HepG2 (cell line): ENCODE results near the gene TJAP1. TPM values are rescaled to one million over a fixed set of nuclear protein-coding genes. Genes with fewer than 3 reads are reported as not detected.

Source experiments
- ATAC-seq: fragments of 200-7000 bp; cut with Tn5 transposase; 3 replicates; pipeline ENCODE4 v1.9.1; 2020; ENCODE audit warnings: mild to moderate bottlenecking, moderate library complexity
- BruUV-seq: library from RNA; stranded (reverse); fragments of 400-500 nt; replicated peaks from 2 replicates; lab custom pipeline; 2021; lab: Mats Ljungman, UMichigan
- CTCF ChIA-PET: fragments of 300-600 bp; formaldehyde crosslinking; extraction: SDS; loops from one replicate; lab custom pipeline; 2021; ENCODE audit warnings: low total read pairs, inconsistent platforms, low intra/inter-chr PET ratio; lab: Yijun Ruan, JAX
- POLR2A ChIA-PET: fragments of 350-600 bp; sonication (Branson Sonifier 250); formaldehyde crosslinking; loops from one replicate; lab custom pipeline; 2020; ENCODE audit warnings: antibody characterized with exemption, inconsistent platforms; lab: Yijun Ruan, JAX
- DNase-seq: peaks from one replicate; pipeline ENCODE4 v3.0.0-alpha.2; 2015; ENCODE audit warnings: low spot score
- FAIRE-seq: peaks from 3 replicates; lab custom pipeline; 2011; peaks lifted over from hg19 to GRCh38; lab: Jason Lieb, UNC
- H2AFZ ChIP-seq: one replicate; pipeline ENCODE4 v1.6.1; 2011; ENCODE audit warnings: low read length, inconsistent platforms
- H3K27ac ChIP-seq: fragments of 300-600 bp; 3 replicates; pipeline ENCODE4 v1.8.0; 2011; ENCODE audit warnings: mixed run types, mild to moderate bottlenecking, mixed read lengths, low read length, inconsistent platforms; ENCODE audit not compliant: insufficient read depth; ENCODE audit errors: extremely low read length
- H3K27me3 ChIP-seq, 2 experiments: fragments of 200-600 bp in 1 of 2; 2 replicates in 1 of 2; 3 replicates in 1 of 2; pipeline versions ENCODE4 v1.6.0 to v1.8.0; 2011; ENCODE audit warnings: low read length in 2 of 2, mild to moderate bottlenecking in 2 of 2, moderate library complexity in 2 of 2, inconsistent platforms in 1 of 2; ENCODE audit not compliant: insufficient read depth in 2 of 2, control insufficient read depth in 1 of 2
- H3K36me3 ChIP-seq, 2 experiments: fragments of 200-600 bp in 1 of 2; replicated peaks in 1 of 2; 2 replicates in 1 of 2; 3 replicates in 1 of 2; pipeline versions ENCODE4 v1.5.1 to v1.8.0; 2011; ENCODE audit warnings: low read length in 2 of 2, inconsistent platforms in 1 of 2; ENCODE audit not compliant: insufficient read depth in 2 of 2, control insufficient read depth in 1 of 2
- H3K4me1 ChIP-seq: 2 replicates; pipeline ENCODE4 v1.5.1; 2012; ENCODE audit warnings: low read length, inconsistent platforms; ENCODE audit not compliant: insufficient read depth
- H3K4me2 ChIP-seq: 2 replicates; pipeline ENCODE4 v1.6.0; 2011; ENCODE audit warnings: low read depth, low read length, inconsistent platforms
- H3K4me3 ChIP-seq, 3 experiments: fragments of 200-600 bp in 1 of 3; sonication (generic), shearing (Covaris generic) in 1 of 3; replicated peaks in 1 of 3; 2 replicates each; pipeline ENCODE4 v1.5.1; 2011 to 2016; ENCODE audit warnings: low read length in 3 of 3, inconsistent platforms in 2 of 3, low read depth in 2 of 3, mild to moderate bottlenecking in 2 of 3, control low read depth in 1 of 3, mixed read lengths in 1 of 3; ENCODE audit not compliant: insufficient read depth in 1 of 3
- H3K79me2 ChIP-seq: one replicate; pipeline ENCODE4 v1.6.1; 2011; ENCODE audit warnings: low read length, inconsistent platforms; ENCODE audit not compliant: insufficient read depth
- H3K9ac ChIP-seq: 2 replicates; pipeline ENCODE4 v1.6.0; 2011; ENCODE audit warnings: mild to moderate bottlenecking, low read depth, low read length, inconsistent platforms; ENCODE audit not compliant: insufficient read depth
- H3K9me3 ChIP-seq: 2 replicates; pipeline ENCODE4 v1.5.1; 2012; ENCODE audit warnings: mild to moderate bottlenecking, low read length
- H4K20me1 ChIP-seq: 2 replicates; pipeline ENCODE4 v1.6.0; 2011; ENCODE audit warnings: inconsistent platforms, mild to moderate bottlenecking, low read length, moderate library complexity; ENCODE audit not compliant: insufficient read depth
- ARNTL ChIP-seq: sonication (generic); formaldehyde crosslinking; IDR thresholded peaks from 2 replicates; pipeline ENCODE4 v1.4.0; 2020; ENCODE audit warnings: mild to moderate bottlenecking, missing genetic modification reagents
- HNF4G ChIP-seq, 2 experiments: sonication (generic) in 1 of 2; formaldehyde crosslinking in 1 of 2; IDR thresholded peaks; 2 replicates each; pipeline versions ENCODE4 v1.4.0 to v1.6.1; 2011 to 2020; ENCODE audit warnings: borderline replicate concordance in 2 of 2, low read depth in 2 of 2, mild to moderate bottlenecking in 2 of 2, low read length in 1 of 2, missing genetic modification reagents in 1 of 2, moderate library complexity in 1 of 2
- PCBP1 ChIP-seq: fragments of 200-400 bp; formaldehyde crosslinking; IDR thresholded peaks from 2 replicates; pipeline ENCODE4 v1.6.1; 2017; ENCODE audit warnings: mild to moderate bottlenecking, low read depth, low read length, borderline replicate concordance
- TCF12 ChIP-seq, 2 experiments: fragments of 450-650 bp in 1 of 2; sonication (generic) in 1 of 2; formaldehyde crosslinking in 1 of 2; IDR thresholded peaks; 2 replicates each; pipeline versions ENCODE4 v1.6.1 to v1.8.0; 2017 to 2022; ENCODE audit warnings: antibody characterized with exemption in 1 of 2, mild to moderate bottlenecking in 1 of 2, missing genetic modification reagents in 1 of 2, moderate library complexity in 1 of 2
- ZBTB20 ChIP-seq: sonication (generic); formaldehyde crosslinking; IDR thresholded peaks from 2 replicates; pipeline ENCODE4 v1.8.1; 2023; ENCODE audit warnings: missing genetic modification reagents, low read depth, mild to moderate bottlenecking, borderline replicate concordance
- ZBTB3 ChIP-seq: sonication (generic); formaldehyde crosslinking; IDR thresholded peaks from 2 replicates; pipeline ENCODE4 v1.4.0; 2020; ENCODE audit warnings: low read depth, mild to moderate bottlenecking, moderate library complexity, missing genetic modification reagents, borderline replicate concordance
- ZNF570 ChIP-seq: sonication (generic); formaldehyde crosslinking; IDR thresholded peaks from 2 replicates; pipeline ENCODE4 v1.4.0; 2020; ENCODE audit warnings: mild to moderate bottlenecking, missing genetic modification reagents, borderline replicate concordance
- ZNF83 ChIP-seq: sonication (generic); formaldehyde crosslinking; IDR thresholded peaks from 2 replicates; pipeline ENCODE4 v1.4.0; 2020; ENCODE audit warnings: missing genetic modification reagents, mild to moderate bottlenecking, borderline replicate concordance
- ZNF879 ChIP-seq: sonication (generic); formaldehyde crosslinking; IDR thresholded peaks from 2 replicates; pipeline ENCODE4 v1.8.1; 2023; ENCODE audit warnings: missing genetic modification reagents
- WGBS: methylation state at CpG from one replicate; pipeline ENCODE4 v1.1.6; 2017; ENCODE audit warnings: low lambda C conversion rate; 5-methylcytosine and 5-hydroxymethylcytosine counted together
- in situ Hi-C: cut with HindIII; loops from 2 replicates; pipeline ENCODE4 v1.10.0; 2017; ENCODE audit warnings: low pct_unique_long_range_greater_than_20kb; ENCODE audit not compliant: extremely low pct_ligation_motif_present
- intact Hi-C: fragments of 100-400 bp; cut with micrococcal nuclease; formaldehyde crosslinking; loops from one replicate; pipeline ENCODE4 v1.10.0; 2022; ENCODE audit not compliant: unreplicated experiment
- polyA plus RNA-seq, 8 experiments: library from polyadenylated mRNA; depleted of rRNA in 3 of 8; stranded (reverse) in 7 of 8; unstranded in 1 of 8; fragments of >200 nt; fragmentation: Illumina TruSeq in 4 of 8; extraction: Trizol in 4 of 8; gene quantifications; 2 replicates each; pipeline versions ENCODE4 v1.2.1 to v1.2.3, GENCODE V29; 2011 to 2016; ENCODE audit warnings: low read depth in 4 of 8, missing spikeins in 1 of 8, mixed read lengths in 1 of 8; ENCODE audit not compliant: insufficient read depth in 1 of 8
- total RNA-seq, 5 experiments: library from RNA; depleted of rRNA; stranded (reverse); fragments of >200 nt; fragmentation: Illumina TruSeq; extraction: Trizol; gene quantifications; 2 replicates each; pipeline ENCODE4 v1.2.3, GENCODE V29; 2016; ENCODE audit warnings: low read depth in 1 of 5
- TF ChIP-seq, protein P1 (sequence below): sonication (generic); formaldehyde crosslinking; IDR thresholded peaks from 2 replicates; pipeline ENCODE4 v1.4.0; 2020; ENCODE audit warnings: missing genetic modification reagents, borderline replicate concordance

The TJAP1 gene
- total and polyA plus RNA-seq, 2 of the 13 experiments (the other 11 are each of a cell fraction or from before 2014, with no cell fraction given): 15.7 to 41.6 TPM

DNA sequence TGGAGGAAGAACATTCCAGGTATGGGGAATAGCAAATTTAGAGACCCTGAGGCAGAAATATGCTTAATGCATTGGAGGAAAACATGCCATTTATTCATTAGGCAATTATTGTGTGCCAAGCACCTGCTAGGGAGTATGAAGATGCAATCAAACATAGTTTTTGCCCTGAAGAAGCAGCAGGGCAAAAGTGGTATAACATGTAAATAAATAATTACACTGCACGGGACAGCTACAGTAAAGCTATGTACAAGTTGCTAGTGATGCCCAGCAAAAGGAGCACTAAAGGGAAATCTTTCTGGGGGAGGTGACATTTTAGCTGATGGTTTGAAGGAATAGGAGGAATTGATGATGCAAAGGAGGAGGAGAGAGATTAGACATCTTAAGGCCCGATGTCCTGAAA lies 624 bp upstream of the TJAP1 start:
- CTCF ChIA-PET: no interaction called here
- Histone ChIP-seq H3K9ac (peak overlapping the region; percentile 89), H3K79me2 (peaks cover 33% of the 10 kb centered on the region), H3K4me2 (peak overlapping the region; percentile 99), H3K36me3 (no peaks in the 10 kb centered on the region; a peak in 1 of 5 replicates), H2AFZ (peak overlapping the region; percentile 99), H3K4me1 (peaks cover 46% of the 10 kb centered on the region), H3K27ac (no peak overlapping the region), H4K20me1 (no peaks in the 10 kb centered on the region), H3K27me3 (no peaks in the 10 kb centered on the region; a peak in 1 of 5 replicates), H3K9me3 (no peaks in the 10 kb centered on the region), H3K4me3 (peak overlapping the region; percentile 78 to 97 (median 81))
- in situ Hi-C loops: no loop called here
- FAIRE-seq (no peak), ATAC-seq (0 out of 3 replicates have a peak, but pooled peaks have one; percentile 7), DNase-seq (no peak)
- no peak for TF ChIP-seq ARNTL (CRISPR knock-in tag)
- 0 out of 2 replicates have a peak, but pooled peaks have one; percentile 2 for TF ChIP-seq ZNF879
- no peak for TF ChIP-seq ZNF570 (CRISPR knock-in tag)
- TF ChIP-seq ZBTB3 (CRISPR knock-in tag): 0 out of 2 replicates have a peak, but pooled peaks have one; percentile 5
- TF ChIP-seq TCF12 (IDR thresholded peaks at IDR 0.05): no peak
- TF ChIP-seq TCF12 (CRISPR knock-in tag; IDR thresholded peaks at IDR 0.05): 0 out of 2 replicates have a peak, but pooled peaks have one; percentile 8
- no peak for TF ChIP-seq ZBTB20
- 0 out of 2 replicates have a peak, but pooled peaks have one; percentile 3 for TF ChIP-seq PCBP1
- 0% methylated on average over 2 of the region's 2 CpGs for WGBS
- no TSS peak for BruUV-seq
- intact Hi-C loops: loop anchor here (2.0 kb wide), 1 partner anchor 14 kb away; no protein-coding TSS in a partner anchor
- POLR2A ChIA-PET: interaction anchor here (0.7 to 6.5 kb wide), 12 partner anchors 11 to 492 kb away, joined by 3 to 141 read pairs (median 8); partner anchors contain the start of genes CUL9, LRRC73, POLR1C and PPP2R5D

DNA sequence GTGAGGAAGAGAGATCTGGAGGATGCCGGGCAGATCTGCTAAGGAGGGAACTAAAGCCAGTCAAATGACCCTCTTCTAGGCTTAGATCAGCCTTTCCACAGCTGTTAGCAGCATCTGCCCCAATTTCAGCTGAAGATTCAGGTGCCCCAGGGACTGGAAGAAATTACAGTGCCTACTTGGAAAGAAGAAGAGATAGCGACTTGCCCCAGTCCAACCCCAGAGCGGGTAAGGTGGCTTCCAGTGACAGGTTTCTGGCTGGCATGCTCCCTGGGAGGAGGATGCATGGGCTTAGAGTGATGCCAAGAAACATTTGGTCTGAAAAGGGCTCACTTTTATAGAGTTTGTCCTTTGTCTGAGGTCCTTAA lies 620 bp downstream of the TJAP1 start:
- FAIRE-seq (no peak), ATAC-seq (peak; percentile 7), DNase-seq (no peak)
- Histone ChIP-seq H4K20me1 (no peaks in the 10 kb centered on the region), H3K27ac (peak overlapping the region; percentile 62), H3K36me3 (no peaks in the 10 kb centered on the region; a peak in 1 of 5 replicates), H3K79me2 (peaks cover 43% of the 10 kb centered on the region), H2AFZ (no peak overlapping the region), H3K9ac (peak overlapping the region; percentile 89), H3K9me3 (no peaks in the 10 kb centered on the region), H3K27me3 (no peaks in the 10 kb centered on the region; a peak in 1 of 5 replicates), H3K4me2 (peak overlapping the region; percentile 99), H3K4me3 (peak overlapping the region; percentile 78 to 97 (median 81)), H3K4me1 (peaks cover 59% of the 10 kb centered on the region)
- in situ Hi-C loops: no loop called here
- 6% methylated on average over 3 of the region's 3 CpGs for WGBS
- TSS peak; percentile 62 for BruUV-seq
- ChIA-PET POLR2A (interaction anchor here (0.7 to 6.5 kb wide), 15 partner anchors 8 to 494 kb away, joined by 3 to 141 read pairs (median 5); partner anchors contain the start of genes ABCC10, CUL9, DLK2 and LRRC73), CTCF (no interaction called here)
- intact Hi-C loops: no loop called here
- no peak for TF ChIP-seq ZNF83 (CRISPR knock-in tag)
- TF ChIP-seq HNF4G (IDR thresholded peaks at IDR 0.05; ENCODE audit: borderline replicate concordance, low read depth, low read length): no peak
- TF ChIP-seq HNF4G (CRISPR knock-in tag; IDR thresholded peaks at IDR 0.05; ENCODE audit: borderline replicate concordance, low read depth): no peak
- TF ChIP-seq, protein P1, sequence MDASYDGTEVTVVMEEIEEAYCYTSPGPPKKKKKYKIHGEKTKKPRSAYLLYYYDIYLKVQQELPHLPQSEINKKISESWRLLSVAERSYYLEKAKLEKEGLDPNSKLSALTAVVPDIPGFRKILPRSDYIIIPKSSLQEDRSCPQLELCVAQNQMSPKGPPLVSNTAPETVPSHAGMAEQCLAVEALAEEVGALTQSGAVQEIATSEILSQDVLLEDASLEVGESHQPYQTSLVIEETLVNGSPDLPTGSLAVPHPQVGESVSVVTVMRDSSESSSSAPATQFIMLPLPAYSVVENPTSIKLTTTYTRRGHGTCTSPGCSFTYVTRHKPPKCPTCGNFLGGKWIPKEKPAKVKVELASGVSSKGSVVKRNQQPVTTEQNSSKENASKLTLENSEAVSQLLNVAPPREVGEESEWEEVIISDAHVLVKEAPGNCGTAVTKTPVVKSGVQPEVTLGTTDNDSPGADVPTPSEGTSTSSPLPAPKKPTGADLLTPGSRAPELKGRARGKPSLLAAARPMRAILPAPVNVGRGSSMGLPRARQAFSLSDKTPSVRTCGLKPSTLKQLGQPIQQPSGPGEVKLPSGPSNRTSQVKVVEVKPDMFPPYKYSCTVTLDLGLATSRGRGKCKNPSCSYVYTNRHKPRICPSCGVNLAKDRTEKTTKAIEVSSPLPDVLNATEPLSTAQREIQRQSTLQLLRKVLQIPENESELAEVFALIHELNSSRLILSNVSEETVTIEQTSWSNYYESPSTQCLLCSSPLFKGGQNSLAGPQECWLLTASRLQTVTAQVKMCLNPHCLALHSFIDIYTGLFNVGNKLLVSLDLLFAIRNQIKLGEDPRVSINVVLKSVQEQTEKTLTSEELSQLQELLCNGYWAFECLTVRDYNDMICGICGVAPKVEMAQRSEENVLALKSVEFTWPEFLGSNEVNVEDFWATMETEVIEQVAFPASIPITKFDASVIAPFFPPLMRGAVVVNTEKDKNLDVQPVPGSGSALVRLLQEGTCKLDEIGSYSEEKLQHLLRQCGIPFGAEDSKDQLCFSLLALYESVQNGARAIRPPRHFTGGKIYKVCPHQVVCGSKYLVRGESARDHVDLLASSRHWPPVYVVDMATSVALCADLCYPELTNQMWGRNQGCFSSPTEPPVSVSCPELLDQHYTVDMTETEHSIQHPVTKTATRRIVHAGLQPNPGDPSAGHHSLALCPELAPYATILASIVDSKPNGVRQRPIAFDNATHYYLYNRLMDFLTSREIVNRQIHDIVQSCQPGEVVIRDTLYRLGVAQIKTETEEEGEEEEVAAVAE (CRISPR knock-in tag): 0 out of 2 replicates have a peak, but pooled peaks have one; percentile 36
